Measurements from ENCODE around the gene RAD51B.

Gene RAD51B

GRCh38 chr14:68513137-68513536 lies 693.6 kb downstream of the RAD51B start (continued):
- TF ChIP-seq ZNF398 (tag by site-specific recombination; IDR thresholded peaks at IDR 0.05), result no peak
- TF ChIP-seq ZNF704 (tag by site-specific recombination; IDR thresholded peaks at IDR 0.05), result no peak
- TF ChIP-seq ZNF324 (tag by site-specific recombination; IDR thresholded peaks at IDR 0.05), result no peak
- no peak for TF ChIP-seq INSM2 (tag by site-specific recombination; IDR thresholded peaks at IDR 0.05)
- TF ChIP-seq ZNF624 (tag by site-specific recombination; IDR thresholded peaks at IDR 0.05), result no peak
- TF ChIP-seq REST (tag by site-specific recombination; IDR thresholded peaks at IDR 0.05), result no peak
- no peak for TF ChIP-seq ZNF571 (tag by site-specific recombination; IDR thresholded peaks at IDR 0.05)
- TF ChIP-seq ZNF830 (tag by site-specific recombination; IDR thresholded peaks at IDR 0.05; ENCODE audit: low read depth), result no peak
- TF ChIP-seq ZNF311 (tag by site-specific recombination; IDR thresholded peaks at IDR 0.05; ENCODE audit: borderline replicate concordance), result no peak

GRCh38 chr14:68513838-68514607 lies 694.4 kb downstream of the RAD51B start:
- Histone ChIP-seq H3K4me3 (ENCODE audit: low read depth, low read length) (no peak overlapping the region), H3K36me3 (ENCODE audit: control insufficient read depth in 2 of 2, insufficient read depth in 1 of 2, low read length in 2 of 2) (no peaks in the 10 kb centered on the region), H3K9me3 (ENCODE audit: control insufficient read depth, insufficient read depth, low read depth, low read length) (no peaks in the 10 kb centered on the region), H3K27ac (ENCODE audit: extremely low read depth, low read depth, low read length) (no peak overlapping the region), H3K4me1 (ENCODE audit: control insufficient read depth, insufficient read depth, low read length) (no peaks in the 10 kb centered on the region)
- CTCF ChIA-PET, result no interaction called here
- TF ChIP-seq ZNF600 (tag by site-specific recombination; IDR thresholded peaks at IDR 0.05) (no peak), ZNF24 (tag by site-specific recombination; IDR thresholded peaks at IDR 0.05) (no peak), ZNF830 (tag by site-specific recombination; IDR thresholded peaks at IDR 0.05; ENCODE audit: low read depth) (no peak)
- POLR2A ChIA-PET, result no interaction called here

- no peak overlapping the region for H3K27ac ChIP-seq (ENCODE audit: extremely low read depth, low read depth, low read length)
Observed at GRCh38 chr14:68514608-68515194, 695.1 kb downstream of the RAD51B start.

More at GRCh38 chr14:68514608-68515194, 695.1 kb downstream of the RAD51B start:
- no peaks in the 10 kb centered on the region for H3K36me3 ChIP-seq (ENCODE audit: control insufficient read depth in 2 of 2, insufficient read depth in 1 of 2, low read length in 2 of 2)
- no peaks in the 10 kb centered on the region for H3K4me1 ChIP-seq (ENCODE audit: control insufficient read depth, insufficient read depth, low read length)
- ChIA-PET POLR2A (no interaction called here), CTCF (no interaction called here)
- peak; percentile 77 for TF ChIP-seq ZNF10 (tag by site-specific recombination; IDR thresholded peaks at IDR 0.05)
- TF ChIP-seq ZNF18 (tag by site-specific recombination; IDR thresholded peaks at IDR 0.05), result no peak
- H3K4me3 ChIP-seq (ENCODE audit: low read depth, low read length), result no peak overlapping the region
- no peaks in the 10 kb centered on the region for H3K9me3 ChIP-seq (ENCODE audit: control insufficient read depth, insufficient read depth, low read depth, low read length)

All from HEK293 (cell line).